ENCODE results near the gene MYBL2.
"Not testable (repeated sequence)": the region's sequence is repeated elsewhere in the genome, so short reads cannot be mapped to it uniquely, and the experiment has no call there.

The MYBL2 gene

GRCh38 chr20:43752051-43752360 lies 85.1 kb downstream of the MYBL2 start:
- TF ChIP-seq ZFX (IDR thresholded peaks at IDR 0.05; ENCODE audit: borderline replicate concordance) = no peak
- TF ChIP-seq, protein P1, sequence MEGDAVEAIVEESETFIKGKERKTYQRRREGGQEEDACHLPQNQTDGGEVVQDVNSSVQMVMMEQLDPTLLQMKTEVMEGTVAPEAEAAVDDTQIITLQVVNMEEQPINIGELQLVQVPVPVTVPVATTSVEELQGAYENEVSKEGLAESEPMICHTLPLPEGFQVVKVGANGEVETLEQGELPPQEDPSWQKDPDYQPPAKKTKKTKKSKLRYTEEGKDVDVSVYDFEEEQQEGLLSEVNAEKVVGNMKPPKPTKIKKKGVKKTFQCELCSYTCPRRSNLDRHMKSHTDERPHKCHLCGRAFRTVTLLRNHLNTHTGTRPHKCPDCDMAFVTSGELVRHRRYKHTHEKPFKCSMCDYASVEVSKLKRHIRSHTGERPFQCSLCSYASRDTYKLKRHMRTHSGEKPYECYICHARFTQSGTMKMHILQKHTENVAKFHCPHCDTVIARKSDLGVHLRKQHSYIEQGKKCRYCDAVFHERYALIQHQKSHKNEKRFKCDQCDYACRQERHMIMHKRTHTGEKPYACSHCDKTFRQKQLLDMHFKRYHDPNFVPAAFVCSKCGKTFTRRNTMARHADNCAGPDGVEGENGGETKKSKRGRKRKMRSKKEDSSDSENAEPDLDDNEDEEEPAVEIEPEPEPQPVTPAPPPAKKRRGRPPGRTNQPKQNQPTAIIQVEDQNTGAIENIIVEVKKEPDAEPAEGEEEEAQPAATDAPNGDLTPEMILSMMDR (IDR thresholded peaks at IDR 0.05) = no peak
- no peak overlapping the region for H3K27ac ChIP-seq

DNA sequence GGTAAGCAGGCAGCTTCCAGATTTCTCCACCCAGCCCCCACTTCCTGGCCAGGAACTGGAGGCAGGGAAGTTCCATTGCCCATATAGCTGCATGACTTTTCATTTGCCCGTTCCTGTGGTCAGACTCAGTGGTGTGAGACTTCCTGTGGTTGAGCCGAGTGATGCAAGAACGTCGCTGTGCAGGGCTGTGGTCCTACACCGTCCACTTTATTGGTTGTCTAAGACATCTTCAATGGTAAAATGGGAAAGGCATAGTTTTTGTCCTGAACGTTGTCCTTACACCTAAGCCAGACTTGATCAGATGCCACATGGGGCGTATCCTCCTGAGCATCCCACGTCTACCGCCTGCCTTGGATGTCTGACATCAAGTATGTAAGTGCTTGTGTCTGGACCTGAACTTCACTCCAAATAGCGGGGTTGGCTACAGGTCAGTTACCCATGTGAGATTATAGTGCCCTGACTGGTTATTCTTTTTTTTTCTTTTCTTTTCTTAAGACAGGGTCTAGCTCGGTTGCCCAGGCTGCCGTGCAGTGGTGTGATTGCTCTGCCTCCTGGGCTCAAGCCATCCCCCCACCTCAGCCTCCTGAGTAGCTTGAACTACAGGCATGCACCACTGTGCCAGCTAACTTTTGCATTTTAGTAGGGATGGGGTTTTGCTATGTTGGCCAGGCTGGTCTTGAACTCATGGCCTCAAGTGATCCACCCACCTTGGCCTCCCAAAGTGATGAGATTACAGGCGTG lies 85.8 kb downstream of the MYBL2 start:
- H3K27ac ChIP-seq = no peak overlapping the region
- TF ChIP-seq, protein P1 (IDR thresholded peaks at IDR 0.05) = no peak
- no peak for TF ChIP-seq ZFX (IDR thresholded peaks at IDR 0.05; ENCODE audit: borderline replicate concordance)

- no peak for TF ChIP-seq ZFX (IDR thresholded peaks at IDR 0.05; ENCODE audit: borderline replicate concordance)
- TF ChIP-seq, protein P1 (IDR thresholded peaks at IDR 0.05) = no peak
- no peak overlapping the region for H3K27ac ChIP-seq
Measured at GRCh38 chr20:43755390-43755789, 88.5 kb downstream of the MYBL2 start.

GRCh38 chr20:43755851-43756250 lies 88.9 kb downstream of the MYBL2 start:
- TF ChIP-seq, protein P1 (IDR thresholded peaks at IDR 0.05) = no peak
- no peak for TF ChIP-seq ZFX (IDR thresholded peaks at IDR 0.05; ENCODE audit: borderline replicate concordance)
- no peak overlapping the region for H3K27ac ChIP-seq

DNA sequence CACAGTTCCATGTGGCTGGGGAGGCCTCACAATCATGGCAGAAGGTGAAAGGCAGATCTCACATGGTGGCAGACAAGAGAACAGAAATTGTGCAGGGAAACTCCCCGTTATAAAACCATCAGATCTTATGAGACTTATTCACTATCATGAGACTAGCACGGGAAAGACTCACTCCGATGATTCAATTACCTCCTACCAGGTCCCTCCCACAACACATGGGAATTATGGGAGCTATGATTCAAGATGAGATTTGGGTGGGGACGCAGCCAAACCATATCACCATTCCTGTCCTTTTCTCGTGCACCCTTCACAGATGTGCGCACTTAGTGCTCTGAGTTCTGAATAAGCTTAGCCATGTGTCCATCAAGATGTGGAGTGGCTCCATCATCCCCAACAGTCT lies 91.0 kb downstream of the MYBL2 start:
- not testable (repeated sequence) for H3K27ac ChIP-seq

- H3K27ac ChIP-seq = no peak overlapping the region
- TF ChIP-seq, protein P1 (IDR thresholded peaks at IDR 0.05) = no peak
- no peak for TF ChIP-seq ZFX (IDR thresholded peaks at IDR 0.05; ENCODE audit: borderline replicate concordance)
Measured at GRCh38 chr20:43761386-43762340, 94.7 kb downstream of the MYBL2 start.

GRCh38 chr20:43762911-43763310 lies 96.0 kb downstream of the MYBL2 start:
- TF ChIP-seq ZFX (IDR thresholded peaks at IDR 0.05; ENCODE audit: borderline replicate concordance) = no peak
- TF ChIP-seq, protein P1 (IDR thresholded peaks at IDR 0.05) = no peak
- H3K27ac ChIP-seq = no peak overlapping the region

Data from 22Rv1 (cell line).